Motor neuron (in vitro differentiated cells): ENCODE results near the gene POLN. TPM values are rescaled to one million over a fixed set of nuclear protein-coding genes. Genes with fewer than 3 reads are reported as not detected.

ENCODE experiments used
- ATAC-seq, 8 experiments: fragments of 200-7000 bp; cut with Tn5 transposase; replicated peaks in 6 of 8; 2 replicates each; pipeline ENCODE4 v1.8.0; 2021; ENCODE audit warnings: mild to moderate bottlenecking in 8 of 8, moderate library complexity in 8 of 8
- H3K27ac ChIP-seq, 2 donors: fragments of 250-450 bp; sonication (Bioruptor Pico); 2 replicates each; pipeline ENCODE4 v1.9.0; 2021; ENCODE audit warnings: antibody characterized with exemption in 2 of 2, mild to moderate bottlenecking in 2 of 2, moderate library complexity in 1 of 2
- H3K4me1 ChIP-seq, 2 donors: fragments of 250-450 bp; sonication (Bioruptor Pico); replicated peaks in 1 of 2; 2 replicates each; pipeline ENCODE4 v1.6.1; 2021; ENCODE audit warnings: antibody characterized with exemption in 2 of 2, mild to moderate bottlenecking in 2 of 2, moderate library complexity in 1 of 2
- H3K4me3 ChIP-seq, 5 donors: fragments of 250-450 bp; sonication (Bioruptor Pico); 2 replicates each; pipeline ENCODE4 v1.9.0; 2021; ENCODE audit warnings: antibody characterized with exemption in 5 of 5, mild to moderate bottlenecking in 5 of 5, moderate library complexity in 4 of 5
- WGBS, 10 experiments: fragments of 450-650 bp; shearing (Covaris generic); methylation state at CpG; one replicate each; pipeline ENCODE4 v1.0.0; 2022; 5-methylcytosine and 5-hydroxymethylcytosine counted together
- in situ Hi-C, 9 experiments: fragments of 400-800 bp; cut with MboI; loops; one replicate each; pipeline ENCODE4 v1.15.0; 2021; ENCODE audit warnings: low sequenced_read_pairs in 9 of 9, low pct_unique_long_range_greater_than_20kb in 2 of 9; ENCODE audit not compliant: unreplicated experiment in 9 of 9
- total RNA-seq, 8 experiments: library from RNA; unstranded; fragments of 300-600 nt; gene quantifications; 2 replicates each; pipeline versions ENCODE4 v1.2.3 to v1.2.4, GENCODE V29; 2022

The POLN gene
- total RNA-seq, 8 experiments from 2014 or later = 0.81 to 5.3 (median 2.7) TPM

DNA sequence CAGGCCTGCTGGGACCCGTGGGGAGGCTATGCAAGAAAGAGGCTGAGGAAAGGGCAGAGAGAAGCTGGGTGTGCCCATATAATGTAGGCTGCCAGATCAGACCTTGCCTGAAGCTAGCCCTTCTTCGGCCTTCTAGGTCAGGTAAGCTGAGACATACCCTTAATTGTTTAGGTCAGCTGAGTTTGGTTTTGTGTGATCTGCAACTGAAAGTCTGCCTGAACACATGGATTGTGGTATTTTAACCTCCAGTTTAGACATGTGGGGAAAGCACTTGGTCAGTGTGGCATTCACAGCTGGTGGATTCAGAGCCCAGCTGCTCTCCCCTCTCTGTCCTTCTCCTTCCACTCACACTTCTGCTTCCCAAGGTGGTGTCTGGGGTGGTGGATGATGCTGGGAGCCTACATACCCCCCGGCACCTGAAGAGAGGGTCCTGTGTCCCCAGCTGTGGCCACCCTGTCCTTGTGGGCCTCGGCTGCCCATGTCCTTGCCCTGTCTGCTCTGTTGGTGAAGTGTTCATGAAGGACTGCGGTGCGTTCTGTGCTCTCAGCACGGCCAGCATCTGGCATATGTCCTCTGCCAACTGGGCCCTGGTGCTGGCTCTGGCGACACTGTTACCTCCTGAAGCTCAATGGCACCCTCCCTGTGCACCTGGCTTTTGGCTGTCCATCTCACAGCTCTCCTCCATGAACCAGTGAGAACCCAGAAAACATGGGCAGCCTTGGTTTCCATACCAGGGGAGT lies 100.7 kb downstream of the POLN start:
- in situ Hi-C loops = no loop called here
- H3K4me3 ChIP-seq = no peak overlapping the region
- 38 to 100% (median 80%) methylated on average over 1 to 5 of the region's 8 CpGs; no CpG with 5 or more reads in 3 of the 10 experiments for WGBS, 10 experiments
- H3K27ac ChIP-seq = peak overlapping the region in 1 of 2 donors; percentile 39
- peak in 1 of 8 experiments; percentile 22 for ATAC-seq
- peaks cover 15 to 18% of the 10 kb centered on the region in 2 donors for H3K4me1 ChIP-seq

- ATAC-seq = peak in 3 of 8 experiments; percentile 25 to 32 (median 27)
- no peak overlapping the region for H3K27ac ChIP-seq
- WGBS, 10 experiments = 26 to 100% (median 53%) methylated on average over 1 to 6 of the region's 11 CpGs; no CpG with 5 or more reads in 2 of the 10 experiments
- in situ Hi-C loops = no loop called here
- H3K4me3 ChIP-seq = no peak overlapping the region
- peaks cover 15 to 18% of the 10 kb centered on the region in 2 donors for H3K4me1 ChIP-seq
These were observed 102.9 kb downstream of the POLN start for GRCh38 chr4:2138846-2139500.

GRCh38 chr4:2136726-2137125 lies 105.2 kb downstream of the POLN start:
- Histone ChIP-seq H3K27ac (no peak overlapping the region), H3K4me3 (no peak overlapping the region), H3K4me1 (peaks cover 8 to 11% of the 10 kb centered on the region in 2 donors)
- ATAC-seq = no peak
- in situ Hi-C loops = no loop called here
- WGBS, 10 experiments = 40 to 96% (median 84%) methylated on average over 1 to 4 of the region's 7 CpGs; no CpG with 5 or more reads in 4 of the 10 experiments

- no peak overlapping the region for H3K27ac ChIP-seq
- H3K4me1 ChIP-seq = peaks cover 6 to 8% of the 10 kb centered on the region in 2 donors
- in situ Hi-C loops = no loop called here
- ATAC-seq = no peak
- H3K4me3 ChIP-seq = no peak overlapping the region
- 54 to 100% (median 74%) methylated on average over 1 to 7 of the region's 8 CpGs; no CpG with 5 or more reads in 2 of the 10 experiments for WGBS, 10 experiments
These were observed 106.8 kb downstream of the POLN start for GRCh38 chr4:2135083-2135482.

GRCh38 chr4:2132438-2132837 lies 109.5 kb downstream of the POLN start:
- Histone ChIP-seq H3K4me3 (no peak overlapping the region), H3K27ac (no peak overlapping the region), H3K4me1 (no peaks in the 10 kb centered on the region)
- in situ Hi-C loops = no loop called here
- no peak for ATAC-seq

- no peak overlapping the region for H3K4me3 ChIP-seq
- in situ Hi-C loops = no loop called here
- H3K27ac ChIP-seq = no peak overlapping the region
- WGBS, 10 experiments = 50 to 100% (median 83%) methylated on average over 1 to 12 of the region's 20 CpGs; no CpG with 5 or more reads in 2 of the 10 experiments
- ATAC-seq = peak in 3 of 8 experiments; percentile 33 to 83 (median 69)
- no peaks in the 10 kb centered on the region for H3K4me1 ChIP-seq
These were observed 114.2 kb downstream of the POLN start for GRCh38 chr4:2127609-2128332.

GRCh38 chr4:2126309-2127043 lies 115.4 kb downstream of the POLN start:
- 58 to 93% (median 86%) methylated on average over 1 to 11 of the region's 24 CpGs; no CpG with 5 or more reads in 1 of the 10 experiments for WGBS, 10 experiments
- ATAC-seq = no peak

DNA sequence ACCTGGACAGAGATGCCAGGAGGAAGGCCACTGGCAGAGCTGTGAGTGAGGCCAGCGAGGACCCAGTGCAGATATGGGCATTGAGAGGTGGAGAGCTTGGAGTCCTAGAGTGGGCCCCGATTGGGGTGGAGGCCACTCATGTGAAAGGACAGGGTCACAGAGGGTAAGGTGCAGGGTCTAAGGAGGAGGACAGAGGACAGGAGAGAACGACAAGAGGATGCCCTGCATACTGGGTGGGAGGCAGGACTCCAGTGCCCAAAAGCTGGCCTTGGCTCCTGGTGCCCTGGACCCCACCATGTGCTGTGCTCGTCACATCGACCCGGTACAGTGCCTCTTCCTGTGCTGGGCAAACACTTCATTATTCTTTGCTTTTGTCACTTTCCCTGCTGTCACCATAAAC lies 116.1 kb downstream of the POLN start:
- in situ Hi-C loops = no loop called here
- no peak for ATAC-seq
- WGBS, 10 experiments = 39 to 100% (median 82%) methylated on average over 1 to 4 of the region's 6 CpGs; no CpG with 5 or more reads in 3 of the 10 experiments
- H3K27ac ChIP-seq = no peak overlapping the region
- no peak overlapping the region for H3K4me3 ChIP-seq
- H3K4me1 ChIP-seq = no peaks in the 10 kb centered on the region

More at GRCh38 chr4:2126309-2127043, 115.4 kb downstream of the POLN start:
- Histone ChIP-seq H3K4me3 (no peak overlapping the region), H3K4me1 (no peaks in the 10 kb centered on the region), H3K27ac (no peak overlapping the region)
- in situ Hi-C loops = no loop called here

DNA sequence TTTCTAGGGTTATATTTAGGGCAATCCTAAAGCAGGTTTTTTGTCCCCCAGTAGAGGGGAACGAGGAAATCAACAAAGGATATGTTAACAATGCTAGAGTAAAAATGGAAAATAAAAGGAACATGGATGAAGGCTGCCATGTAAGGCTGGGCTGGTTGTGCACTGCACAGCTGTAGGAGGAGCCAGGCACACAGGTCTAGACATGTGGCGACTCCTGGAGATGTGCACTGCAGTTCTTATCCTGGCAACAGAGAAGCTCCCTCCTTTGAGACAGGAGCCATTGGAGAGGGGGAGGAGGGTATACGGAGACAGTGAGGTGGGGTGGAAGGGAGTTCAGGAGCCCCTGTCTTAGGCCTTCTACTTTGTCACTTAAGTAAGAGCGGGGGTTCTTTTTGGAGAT lies 116.9 kb downstream of the POLN start:
- Histone ChIP-seq H3K27ac (no peak overlapping the region), H3K4me3 (no peak overlapping the region), H3K4me1 (no peaks in the 10 kb centered on the region)
- 50 to 100% (median 72%) methylated on average over 1 to 3 of the region's 4 CpGs; no CpG with 5 or more reads in 3 of the 10 experiments for WGBS, 10 experiments
- no peak for ATAC-seq
- in situ Hi-C loops = no loop called here

DNA sequence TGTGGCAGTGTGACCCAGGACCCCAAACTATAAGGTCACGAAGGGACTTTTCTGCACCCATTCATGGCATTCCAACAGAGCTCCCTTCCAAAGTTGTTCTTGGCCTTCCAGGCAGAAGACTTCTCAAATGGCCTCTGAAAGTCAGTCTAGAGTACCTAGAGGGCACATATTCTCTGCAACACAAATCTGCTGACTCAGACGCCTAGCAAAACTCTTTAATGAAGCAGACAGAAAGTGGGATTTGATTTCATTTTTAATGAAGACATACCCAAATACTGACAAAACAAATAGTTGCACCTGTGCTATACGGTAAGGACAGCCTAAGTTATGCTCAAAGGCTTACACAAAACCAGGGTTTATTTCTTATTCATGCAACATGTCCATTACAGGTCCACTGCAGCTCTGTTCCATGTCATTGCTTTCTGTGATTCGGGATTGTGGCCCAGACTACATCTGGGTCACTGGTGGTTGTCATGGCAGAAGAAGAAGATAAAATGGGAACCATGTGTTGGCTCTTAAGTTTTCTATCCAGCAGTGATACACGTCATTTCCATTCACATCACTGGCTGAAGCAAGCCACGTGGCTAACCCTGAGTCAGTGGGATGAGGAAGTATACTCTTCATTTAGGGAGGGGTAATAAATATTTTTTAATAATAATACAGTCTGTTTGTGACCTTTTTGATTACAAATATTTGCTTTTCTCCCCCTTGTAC lies 125.1 kb downstream of the POLN start:
- peak in 1 of 8 experiments; percentile 48 for ATAC-seq

DNA sequence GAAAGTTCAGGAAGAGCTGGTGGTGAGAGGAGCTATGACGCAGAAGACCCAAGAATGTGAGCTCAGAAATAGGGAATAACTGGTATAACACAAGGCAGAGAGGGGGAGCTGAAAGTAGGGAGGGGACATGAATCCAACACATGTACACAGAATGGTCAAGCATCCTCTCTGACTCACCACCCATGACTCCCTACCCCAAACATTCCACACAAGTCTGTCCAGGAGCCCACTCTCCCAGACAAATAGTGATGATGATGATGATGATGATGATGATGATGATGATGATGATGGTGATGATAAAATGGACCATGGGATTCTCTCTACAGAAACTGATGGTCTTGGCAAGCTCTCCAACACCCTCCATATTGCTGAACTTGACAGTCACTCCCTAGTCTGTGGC lies 136.4 kb downstream of the POLN start:
- H3K4me1 ChIP-seq = no peaks in the 10 kb centered on the region
- no peak overlapping the region for H3K27ac ChIP-seq
- no peak for ATAC-seq
- in situ Hi-C loops = no loop called here
- WGBS, 10 experiments = 30 to 100% (median 93%) methylated on average over 1 of the region's 1 CpG; no CpG with 5 or more reads in 2 of the 10 experiments
- no peak overlapping the region for H3K4me3 ChIP-seq

More for the DNA sequence above, 125.1 kb downstream of the POLN start:
- no peak overlapping the region for H3K4me3 ChIP-seq
- in situ Hi-C loops = no loop called here
- 0 to 85% (median 69%) methylated on average over 1 to 6 of the region's 6 CpGs; no CpG with 5 or more reads in 1 of the 10 experiments for WGBS, 10 experiments
- no peaks in the 10 kb centered on the region for H3K4me1 ChIP-seq
- no peak overlapping the region for H3K27ac ChIP-seq
